Trophoblast cell (in vitro differentiated cells and primary cell): ENCODE measurements around the gene STK17A.

Experiments used
- DNase-seq, 2 donors: peaks; one replicate each; pipeline ENCODE4 v3.0.0-alpha.2; 2016
- H2AFZ ChIP-seq: 2 replicates; pipeline ENCODE4 v1.6.1; 2013; ENCODE audit warnings: low read length, moderate library complexity, mild to moderate bottlenecking; ENCODE audit not compliant: insufficient read depth, poor library complexity
- H2AK5ac ChIP-seq: 2 replicates; pipeline ENCODE4 v1.6.1; 2013; ENCODE audit warnings: mild to moderate bottlenecking, low read length
- H2BK120ac ChIP-seq: 2 replicates; pipeline ENCODE4 v1.6.1; 2013; ENCODE audit warnings: low read length, mild to moderate bottlenecking, moderate library complexity; ENCODE audit not compliant: insufficient read depth, poor library complexity
- H2BK12ac ChIP-seq: 2 replicates; pipeline ENCODE4 v1.6.1; 2013; ENCODE audit warnings: mild to moderate bottlenecking, low read length, moderate library complexity
- H2BK5ac ChIP-seq: 2 replicates; pipeline ENCODE4 v1.6.1; 2013; ENCODE audit warnings: low read length, low read depth, moderate library complexity, mild to moderate bottlenecking; ENCODE audit not compliant: poor library complexity
- H3K14ac ChIP-seq: 2 replicates; pipeline ENCODE4 v1.6.1; 2013; ENCODE audit warnings: mild to moderate bottlenecking, low read length
- H3K18ac ChIP-seq: 2 replicates; pipeline ENCODE4 v1.6.1; 2013; ENCODE audit warnings: mild to moderate bottlenecking, low read length
- H3K23ac ChIP-seq: 2 replicates; pipeline ENCODE4 v1.6.1; 2013; ENCODE audit warnings: low read length
- H3K27ac ChIP-seq: 2 replicates; pipeline ENCODE4 v1.5.1; 2013; ENCODE audit warnings: low read depth, mild to moderate bottlenecking, inconsistent platforms, low read length, moderate library complexity
- H3K27me3 ChIP-seq: 2 replicates; pipeline ENCODE4 v1.6.1; 2013; ENCODE audit warnings: inconsistent platforms, mild to moderate bottlenecking, low read length, moderate library complexity; ENCODE audit not compliant: insufficient read depth
- H3K36me3 ChIP-seq, 2 experiments: 1 replicate in 1 of 2; 2 replicates in 1 of 2; pipeline ENCODE4 v1.6.1; 2013; ENCODE audit warnings: low read length in 2 of 2, mild to moderate bottlenecking in 2 of 2, moderate library complexity in 1 of 2; ENCODE audit not compliant: insufficient read depth in 2 of 2, control insufficient read depth in 1 of 2
- H3K4ac ChIP-seq: 2 replicates; pipeline ENCODE4 v1.6.1; 2013; ENCODE audit warnings: low read depth, mild to moderate bottlenecking, low read length, moderate library complexity
- H3K4me1 ChIP-seq, 2 experiments: 1 replicate in 1 of 2; 2 replicates in 1 of 2; pipeline ENCODE4 v1.6.1; 2013; ENCODE audit warnings: low read length in 2 of 2, mild to moderate bottlenecking in 2 of 2, moderate library complexity in 1 of 2; ENCODE audit not compliant: insufficient read depth in 2 of 2, control insufficient read depth in 1 of 2
- H3K4me2 ChIP-seq: 2 replicates; pipeline ENCODE4 v1.6.1; 2013; ENCODE audit warnings: inconsistent platforms, mild to moderate bottlenecking, low read length, moderate library complexity
- H3K4me3 ChIP-seq: 2 replicates; pipeline ENCODE4 v1.5.1; 2013; ENCODE audit warnings: mild to moderate bottlenecking, low read depth, low read length, inconsistent platforms
- H3K79me1 ChIP-seq: one replicate; pipeline ENCODE4 v1.6.1; 2013; ENCODE audit warnings: low read length
- H3K79me2 ChIP-seq: 2 replicates; pipeline ENCODE4 v1.6.1; 2013; ENCODE audit warnings: low read length, mild to moderate bottlenecking; ENCODE audit not compliant: control insufficient read depth, insufficient read depth, poor library complexity
- H3K9ac ChIP-seq: 2 replicates; pipeline ENCODE4 v1.6.1; 2013; ENCODE audit warnings: mild to moderate bottlenecking, low read length
- H3K9me3 ChIP-seq: 2 replicates; pipeline ENCODE4 v1.6.1; 2013; ENCODE audit warnings: low read depth, mild to moderate bottlenecking, control low read depth, inconsistent platforms, low read length; ENCODE audit not compliant: insufficient read depth
- H4K12ac ChIP-seq: 2 replicates; pipeline ENCODE4 v1.6.1; 2013; ENCODE audit warnings: low read depth, mild to moderate bottlenecking, low read length, moderate library complexity
- H4K8ac ChIP-seq: 2 replicates; pipeline ENCODE4 v1.6.1; 2013; ENCODE audit warnings: low read depth, mild to moderate bottlenecking, low read length, moderate library complexity
- H4K91ac ChIP-seq: one replicate; pipeline ENCODE4 v1.6.1; 2013; ENCODE audit warnings: low read depth, mild to moderate bottlenecking, low read length, moderate library complexity
- WGBS: extraction: QIAGEN DNeasy Blood & Tissue Kit; methylation state at CpG from one replicate; pipeline ENCODE4 v1.1.7; 2013; ENCODE audit warnings: missing lambda C conversion rate; ENCODE audit not compliant: insufficient read length, insufficient coverage; ENCODE audit errors: extremely low coverage; 5-methylcytosine and 5-hydroxymethylcytosine counted together

Gene STK17A

DNA sequence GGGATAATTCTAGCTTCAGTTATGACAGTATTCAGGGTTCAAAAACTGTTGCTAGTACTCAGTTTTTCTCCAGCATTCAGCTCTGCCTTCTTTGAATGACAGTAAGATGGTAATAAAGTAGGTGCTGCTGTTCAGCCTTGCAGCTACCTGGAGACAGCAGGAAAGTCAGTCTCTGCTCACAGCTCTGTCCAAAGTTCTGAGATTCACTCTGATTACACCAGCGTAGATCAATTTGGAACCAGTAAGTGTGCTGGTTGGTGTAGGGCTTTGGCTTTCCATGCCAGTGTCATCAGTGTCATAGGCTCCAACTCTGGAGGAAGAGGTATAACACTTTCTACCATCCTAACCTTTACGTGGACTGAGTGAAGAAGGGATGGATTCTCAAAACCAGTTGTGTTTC, 26.2 kb downstream of the STK17A start:
- Histone ChIP-seq H3K18ac (no peak overlapping the region), H2BK5ac (no peak overlapping the region), H3K27ac (no peak overlapping the region), H4K8ac (no peak overlapping the region), H3K9ac (no peak overlapping the region), H3K9me3 (no peaks in the 10 kb centered on the region), H3K23ac (peak overlapping the region; percentile 95), H3K79me1 (no peaks in the 10 kb centered on the region), H2BK12ac (no peak overlapping the region), H2AFZ (no peak overlapping the region), H3K4me3 (no peak overlapping the region), H2AK5ac (no peak overlapping the region), H4K12ac (no peak overlapping the region), H4K91ac (no peak overlapping the region), H3K14ac (no peak overlapping the region), H3K36me3 (peaks cover 0 to 3% of the 10 kb centered on the region in 2 experiments), H3K4me2 (no peak overlapping the region), H2BK120ac (no peak overlapping the region), H3K27me3 (no peaks in the 10 kb centered on the region), H3K4ac (no peak overlapping the region), H3K79me2 (no peaks in the 10 kb centered on the region), H3K4me1 (no peaks in the 10 kb centered on the region)
- DNase-seq, result no peak
- no CpG with 5 or more reads among the region's 2 CpGs for WGBS

DNA sequence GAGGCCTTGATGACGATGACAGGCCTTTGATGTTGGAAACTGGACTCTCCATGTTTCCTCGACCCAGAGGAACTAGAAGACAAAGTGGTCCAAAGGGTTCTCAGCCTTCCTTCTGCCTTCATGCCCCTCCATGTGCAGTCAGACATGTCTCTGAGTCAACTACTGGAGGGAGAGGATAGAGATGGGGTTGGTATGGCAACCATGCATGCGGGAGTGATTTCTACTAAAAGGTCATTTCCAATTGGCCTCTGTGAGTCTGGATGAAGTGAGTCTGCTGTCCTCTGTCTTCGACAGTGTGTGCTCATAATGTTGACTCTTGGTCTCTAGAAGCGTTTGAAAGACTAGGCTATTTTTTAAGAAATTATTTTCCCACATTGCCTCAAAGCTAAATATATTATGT, 29.2 kb downstream of the STK17A start:
- Histone ChIP-seq H4K8ac (no peak overlapping the region), H3K4me2 (no peak overlapping the region), H3K9me3 (no peaks in the 10 kb centered on the region), H3K79me2 (no peaks in the 10 kb centered on the region), H3K4me3 (no peak overlapping the region), H2AFZ (no peak overlapping the region), H3K23ac (no peak overlapping the region), H3K14ac (no peak overlapping the region), H2AK5ac (no peak overlapping the region), H3K4ac (no peak overlapping the region), H3K79me1 (no peaks in the 10 kb centered on the region), H2BK5ac (no peak overlapping the region), H3K9ac (no peak overlapping the region), H2BK120ac (no peak overlapping the region), H3K36me3 (peaks cover 0 to 3% of the 10 kb centered on the region in 2 experiments), H4K12ac (no peak overlapping the region), H3K4me1 (peaks cover 0 to 3% of the 10 kb centered on the region in 2 experiments), H2BK12ac (no peak overlapping the region), H3K27me3 (no peaks in the 10 kb centered on the region), H3K18ac (no peak overlapping the region), H3K27ac (no peak overlapping the region), H4K91ac (no peak overlapping the region)
- peak in 1 of 2 donors; percentile 44 for DNase-seq
- WGBS, result no CpG with 5 or more reads among the region's 5 CpGs

DNA sequence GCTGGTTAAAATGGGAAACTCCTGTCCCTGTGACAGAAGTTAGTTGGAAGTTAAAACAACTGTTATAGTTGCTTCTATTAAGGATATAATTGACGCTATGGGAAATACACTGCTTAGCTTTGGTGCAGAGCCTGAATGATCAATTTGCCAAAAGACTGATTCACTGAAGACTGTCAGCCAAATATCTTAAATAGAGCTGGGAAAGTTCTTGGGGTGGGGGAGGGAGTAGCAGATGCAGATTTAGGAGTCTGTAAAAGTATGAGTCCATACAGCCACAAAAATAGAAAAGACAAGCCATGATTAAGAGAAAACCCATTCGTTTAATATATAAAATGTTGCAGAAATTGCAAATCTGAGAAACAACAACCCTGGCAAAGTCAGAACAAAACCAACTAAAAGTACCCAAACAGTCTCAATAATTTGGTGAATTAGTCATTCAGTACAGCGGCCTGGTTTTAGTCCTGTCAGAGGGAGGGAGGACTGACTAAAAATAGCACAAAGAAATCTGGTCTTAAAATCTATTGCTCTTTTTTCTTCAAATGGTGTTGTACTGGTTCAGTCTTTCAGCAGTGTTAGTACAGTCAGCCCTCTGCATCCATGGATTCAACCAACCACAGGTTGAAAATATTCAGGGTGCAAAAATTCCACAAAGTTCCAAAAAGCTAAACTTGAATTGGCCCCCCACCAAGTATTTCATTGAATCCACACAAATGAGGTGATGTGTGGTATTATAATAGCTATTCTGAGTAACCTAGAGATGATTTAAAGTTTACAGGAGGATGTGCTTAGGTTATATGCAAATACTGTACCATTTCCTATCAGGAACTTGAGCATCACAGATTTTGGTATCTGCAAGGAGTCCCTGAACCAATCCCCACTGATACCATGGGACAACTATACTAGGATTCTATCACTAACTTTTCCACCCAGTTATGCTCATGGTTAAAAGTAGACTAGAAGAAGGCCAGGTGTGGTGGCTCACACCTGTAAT, 30.0 kb downstream of the STK17A start:
- Histone ChIP-seq H3K23ac (no peak overlapping the region), H3K9me3 (no peaks in the 10 kb centered on the region), H4K12ac (no peak overlapping the region), H3K18ac (no peak overlapping the region), H3K4me2 (no peak overlapping the region), H3K36me3 (peaks cover 0 to 3% of the 10 kb centered on the region in 2 experiments), H2AK5ac (no peak overlapping the region), H3K27ac (no peak overlapping the region), H3K4me3 (no peak overlapping the region), H2AFZ (no peak overlapping the region), H3K4ac (no peak overlapping the region), H4K91ac (no peak overlapping the region), H3K79me1 (no peaks in the 10 kb centered on the region), H3K27me3 (no peaks in the 10 kb centered on the region), H2BK5ac (no peak overlapping the region), H2BK12ac (no peak overlapping the region), H4K8ac (no peak overlapping the region), H3K4me1 (peaks cover 0 to 3% of the 10 kb centered on the region in 2 experiments), H3K79me2 (no peaks in the 10 kb centered on the region), H3K14ac (no peak overlapping the region), H3K9ac (no peak overlapping the region), H2BK120ac (no peak overlapping the region)
- no CpG with 5 or more reads among the region's 3 CpGs for WGBS
- DNase-seq, result no peak

DNA sequence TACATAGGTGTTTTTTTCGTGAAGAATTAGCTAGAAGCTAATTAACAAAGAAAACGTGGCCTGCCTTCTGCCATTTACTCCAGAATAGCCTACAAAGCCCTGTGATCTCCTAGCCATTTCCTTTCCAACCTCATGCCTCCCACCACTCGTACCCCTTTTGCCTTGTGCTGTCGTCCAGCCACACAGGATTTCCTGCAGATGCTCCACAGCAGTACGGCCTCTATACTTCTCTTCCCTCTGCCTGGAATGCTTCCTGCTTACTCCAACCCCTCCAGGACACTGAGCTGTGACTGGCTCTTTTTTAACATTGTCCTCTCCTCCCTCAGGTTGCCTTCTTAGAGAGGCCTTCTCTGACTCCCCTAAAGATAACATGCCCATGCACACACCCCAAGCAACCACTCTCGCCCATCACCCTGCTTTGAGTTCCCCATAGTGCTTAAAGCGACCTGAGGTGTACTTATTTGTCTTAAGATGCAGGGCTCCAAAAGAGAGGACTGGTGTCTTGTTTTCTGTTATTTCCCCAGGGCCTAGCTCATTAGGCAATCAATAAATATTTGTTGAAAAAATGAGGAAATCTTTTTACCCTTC, 32.7 kb downstream of the STK17A start:
- Histone ChIP-seq H3K36me3 (peaks cover under 1% of the 10 kb centered on the region in 2 experiments), H3K79me2 (no peaks in the 10 kb centered on the region), H3K9me3 (no peaks in the 10 kb centered on the region), H3K4me1 (peaks cover under 1 to 4% of the 10 kb centered on the region in 2 experiments), H4K91ac (no peak overlapping the region), H3K4me2 (no peak overlapping the region), H3K14ac (no peak overlapping the region), H4K12ac (no peak overlapping the region), H3K79me1 (no peaks in the 10 kb centered on the region), H2AK5ac (no peak overlapping the region), H2BK120ac (no peak overlapping the region), H3K27ac (no peak overlapping the region), H3K9ac (no peak overlapping the region), H2BK5ac (no peak overlapping the region), H3K4me3 (no peak overlapping the region), H2BK12ac (no peak overlapping the region), H3K18ac (no peak overlapping the region), H3K27me3 (no peaks in the 10 kb centered on the region), H2AFZ (no peak overlapping the region), H3K23ac (no peak overlapping the region), H4K8ac (no peak overlapping the region), H3K4ac (no peak overlapping the region)
- peak in 1 of 2 donors; percentile 10 for DNase-seq
- WGBS, result no CpG with 5 or more reads among the region's 7 CpGs
